ENCODE results near the gene SMPD4.
"Not testable (repeated sequence)": the region's sequence is repeated elsewhere in the genome, so short reads cannot be mapped to it uniquely, and the experiment has no call there.

Gene SMPD4

GRCh38 chr2:130180404-130181324, 738 bp downstream of the SMPD4 start:
- H3K27ac ChIP-seq (ENCODE audit: low read depth, low read length) = peak overlapping the region; percentile 42
- peak overlapping the region; percentile 94 for H3K9ac ChIP-seq (ENCODE audit: low read length)
- peak overlapping the region; percentile 97 for H3K18ac ChIP-seq (ENCODE audit: low read length)
- H2BK5ac ChIP-seq (ENCODE audit: low read depth, low read length, poor library complexity) = peak overlapping the region; percentile 80
- H3K36me3 ChIP-seq (ENCODE audit: control insufficient read depth in 1 of 2, insufficient read depth in 2 of 2, low read length in 2 of 2) = peaks cover 16% of the 10 kb centered on the region in 2 experiments
- peak overlapping the region; percentile 91 for H4K91ac ChIP-seq (ENCODE audit: low read depth, low read length)
- H3K4ac ChIP-seq (ENCODE audit: low read depth, low read length) = peak overlapping the region; percentile 96
- H2BK120ac ChIP-seq (ENCODE audit: insufficient read depth, low read length, poor library complexity) = peak overlapping the region; percentile 92
- peak overlapping the region; percentile 96 for H3K4me3 ChIP-seq (ENCODE audit: low read depth, low read length)
- DNase-seq = peak in 1 of 2 donors; percentile 37
- H3K4me1 ChIP-seq (ENCODE audit: control insufficient read depth in 1 of 2, insufficient read depth in 2 of 2, low read length in 2 of 2); H3K9me3 ChIP-seq (ENCODE audit: insufficient read depth, low read depth, low read length); H2BK12ac ChIP-seq (ENCODE audit: low read length); H3K27me3 ChIP-seq (ENCODE audit: insufficient read depth, low read length); H3K23ac ChIP-seq (ENCODE audit: low read length): not testable (repeated sequence)
- H2AFZ ChIP-seq (ENCODE audit: insufficient read depth, low read length, poor library complexity) = peak overlapping the region; percentile 98
- H4K8ac ChIP-seq (ENCODE audit: low read depth, low read length) = peak overlapping the region; percentile 100
- H3K79me1 ChIP-seq (ENCODE audit: low read length) = peaks cover 12% of the 10 kb centered on the region
- H2AK5ac ChIP-seq (ENCODE audit: low read length) = peak overlapping the region; percentile 97
- peak overlapping the region; percentile 89 for H3K14ac ChIP-seq (ENCODE audit: low read length)
- H4K12ac ChIP-seq (ENCODE audit: low read depth, low read length) = peak overlapping the region; percentile 95
- peaks cover 22% of the 10 kb centered on the region for H3K79me2 ChIP-seq (ENCODE audit: control insufficient read depth, insufficient read depth, low read length, poor library complexity)
- peak overlapping the region; percentile 85 for H3K4me2 ChIP-seq (ENCODE audit: low read length)
- no CpG with 5 or more reads among the region's 38 CpGs for WGBS (ENCODE audit: extremely low coverage, insufficient coverage, insufficient read length)

GRCh38 chr2:130174866-130175265, 6.5 kb downstream of the SMPD4 start:
- H3K36me3 ChIP-seq (ENCODE audit: control insufficient read depth in 1 of 2, insufficient read depth in 2 of 2, low read length in 2 of 2) = peaks cover 35 to 54% of the 10 kb centered on the region in 2 experiments
- WGBS (ENCODE audit: extremely low coverage, insufficient coverage, insufficient read length) = no CpG with 5 or more reads among the region's 5 CpGs
- H3K23ac ChIP-seq (ENCODE audit: low read length) = not testable (repeated sequence)

GRCh38 chr2:130169896-130170295, 11.5 kb downstream of the SMPD4 start:
- Histone ChIP-seq H3K18ac (ENCODE audit: low read length) (no peak overlapping the region), H3K4me1 (ENCODE audit: control insufficient read depth in 1 of 2, insufficient read depth in 2 of 2, low read length in 2 of 2) (no peaks in the 10 kb centered on the region), H3K79me1 (ENCODE audit: low read length) (no peaks in the 10 kb centered on the region), H2BK120ac (ENCODE audit: insufficient read depth, low read length, poor library complexity) (no peak overlapping the region), H3K27me3 (ENCODE audit: insufficient read depth, low read length) (no peaks in the 10 kb centered on the region), H3K36me3 (ENCODE audit: control insufficient read depth in 1 of 2, insufficient read depth in 2 of 2, low read length in 2 of 2) (peaks cover 56 to 72% of the 10 kb centered on the region in 2 experiments), H3K9ac (ENCODE audit: low read length) (no peak overlapping the region), H2AK5ac (ENCODE audit: low read length) (no peak overlapping the region), H3K23ac (ENCODE audit: low read length) (no peak overlapping the region), H4K91ac (ENCODE audit: low read depth, low read length) (no peak overlapping the region), H4K8ac (ENCODE audit: low read depth, low read length) (no peak overlapping the region), H3K79me2 (ENCODE audit: control insufficient read depth, insufficient read depth, low read length, poor library complexity) (no peaks in the 10 kb centered on the region), H3K9me3 (ENCODE audit: insufficient read depth, low read depth, low read length) (no peaks in the 10 kb centered on the region), H4K12ac (ENCODE audit: low read depth, low read length) (no peak overlapping the region), H3K4me3 (ENCODE audit: low read depth, low read length) (no peak overlapping the region), H2BK5ac (ENCODE audit: low read depth, low read length, poor library complexity) (no peak overlapping the region), H3K4me2 (ENCODE audit: low read length) (no peak overlapping the region), H2AFZ (ENCODE audit: insufficient read depth, low read length, poor library complexity) (no peak overlapping the region), H3K14ac (ENCODE audit: low read length) (no peak overlapping the region), H3K27ac (ENCODE audit: low read depth, low read length) (no peak overlapping the region), H3K4ac (ENCODE audit: low read depth, low read length) (no peak overlapping the region), H2BK12ac (ENCODE audit: low read length) (no peak overlapping the region)
- no peak for DNase-seq
- WGBS (ENCODE audit: extremely low coverage, insufficient coverage, insufficient read length) = no CpG with 5 or more reads among the region's 7 CpGs

More at GRCh38 chr2:130174866-130175265, 6.5 kb downstream of the SMPD4 start:
- H2AK5ac ChIP-seq (ENCODE audit: low read length); DNase-seq; H4K8ac ChIP-seq (ENCODE audit: low read depth, low read length); H3K27ac ChIP-seq (ENCODE audit: low read depth, low read length); H3K14ac ChIP-seq (ENCODE audit: low read length); H2BK12ac ChIP-seq (ENCODE audit: low read length); H4K91ac ChIP-seq (ENCODE audit: low read depth, low read length); H3K79me2 ChIP-seq (ENCODE audit: control insufficient read depth, insufficient read depth, low read length, poor library complexity); H3K9ac ChIP-seq (ENCODE audit: low read length); H3K27me3 ChIP-seq (ENCODE audit: insufficient read depth, low read length); H2BK120ac ChIP-seq (ENCODE audit: insufficient read depth, low read length, poor library complexity); H3K79me1 ChIP-seq (ENCODE audit: low read length); H3K18ac ChIP-seq (ENCODE audit: low read length); H3K9me3 ChIP-seq (ENCODE audit: insufficient read depth, low read depth, low read length); H3K4ac ChIP-seq (ENCODE audit: low read depth, low read length); H2AFZ ChIP-seq (ENCODE audit: insufficient read depth, low read length, poor library complexity); H3K4me3 ChIP-seq (ENCODE audit: low read depth, low read length); H3K4me1 ChIP-seq (ENCODE audit: control insufficient read depth in 1 of 2, insufficient read depth in 2 of 2, low read length in 2 of 2); H3K4me2 ChIP-seq (ENCODE audit: low read length); H4K12ac ChIP-seq (ENCODE audit: low read depth, low read length); H2BK5ac ChIP-seq (ENCODE audit: low read depth, low read length, poor library complexity): not testable (repeated sequence)

GRCh38 chr2:130169163-130169562, 12.2 kb downstream of the SMPD4 start:
- no CpG with 5 or more reads among the region's 3 CpGs for WGBS (ENCODE audit: extremely low coverage, insufficient coverage, insufficient read length)
- H2BK5ac ChIP-seq (ENCODE audit: low read depth, low read length, poor library complexity); H3K4ac ChIP-seq (ENCODE audit: low read depth, low read length); H4K91ac ChIP-seq (ENCODE audit: low read depth, low read length); H3K23ac ChIP-seq (ENCODE audit: low read length); H3K4me3 ChIP-seq (ENCODE audit: low read depth, low read length); H3K14ac ChIP-seq (ENCODE audit: low read length); H3K27ac ChIP-seq (ENCODE audit: low read depth, low read length); H3K9me3 ChIP-seq (ENCODE audit: insufficient read depth, low read depth, low read length); H2AK5ac ChIP-seq (ENCODE audit: low read length); H3K79me1 ChIP-seq (ENCODE audit: low read length); H3K9ac ChIP-seq (ENCODE audit: low read length); H4K8ac ChIP-seq (ENCODE audit: low read depth, low read length); H3K4me2 ChIP-seq (ENCODE audit: low read length); H3K4me1 ChIP-seq (ENCODE audit: control insufficient read depth in 1 of 2, insufficient read depth in 2 of 2, low read length in 2 of 2); DNase-seq; H2BK12ac ChIP-seq (ENCODE audit: low read length); H2BK120ac ChIP-seq (ENCODE audit: insufficient read depth, low read length, poor library complexity); H3K79me2 ChIP-seq (ENCODE audit: control insufficient read depth, insufficient read depth, low read length, poor library complexity); H4K12ac ChIP-seq (ENCODE audit: low read depth, low read length); H3K27me3 ChIP-seq (ENCODE audit: insufficient read depth, low read length); H2AFZ ChIP-seq (ENCODE audit: insufficient read depth, low read length, poor library complexity); H3K18ac ChIP-seq (ENCODE audit: low read length): not testable (repeated sequence)
- H3K36me3 ChIP-seq (ENCODE audit: control insufficient read depth in 1 of 2, insufficient read depth in 2 of 2, low read length in 2 of 2) = peaks cover 59 to 72% of the 10 kb centered on the region in 2 experiments

All from trophoblast cell (in vitro differentiated cells and primary cell).